ENCODE results near the gene EXTL1. TPM values are rescaled to one million over a fixed set of nuclear protein-coding genes. Genes with fewer than 3 reads are reported as not detected.
"Not testable (repeated sequence)": the region's sequence is repeated elsewhere in the genome, so short reads cannot be mapped to it uniquely, and the experiment has no call there.

The EXTL1 gene
- total RNA-seq, 6 experiments from 2014 or later = 0.06 to 0.19 TPM; not detected in 4

DNA sequence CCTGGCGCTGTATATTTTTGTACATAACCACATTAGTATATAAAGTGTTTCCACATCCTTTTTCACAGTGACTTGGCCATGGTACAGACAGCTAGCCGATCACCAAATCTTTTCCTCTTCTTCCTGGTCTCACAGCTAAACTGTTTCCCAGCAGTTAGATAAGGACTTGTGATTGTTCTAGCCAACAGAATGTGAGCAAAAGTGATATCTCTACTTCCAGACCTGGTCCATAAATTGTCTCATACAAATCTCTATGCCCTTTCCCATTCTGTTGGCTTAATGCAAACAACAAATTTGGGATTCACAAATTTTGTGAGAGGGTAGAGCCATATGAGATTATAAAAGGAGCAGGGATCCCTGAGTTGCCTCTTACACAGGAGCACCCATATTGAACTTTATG, 43.2 kb upstream of the EXTL1 start:
- 72% methylated on average over 2 of the region's 2 CpGs for WGBS (ENCODE audit: insufficient coverage, low coverage, low lambda C conversion rate, missing lambda C conversion rate)

DNA sequence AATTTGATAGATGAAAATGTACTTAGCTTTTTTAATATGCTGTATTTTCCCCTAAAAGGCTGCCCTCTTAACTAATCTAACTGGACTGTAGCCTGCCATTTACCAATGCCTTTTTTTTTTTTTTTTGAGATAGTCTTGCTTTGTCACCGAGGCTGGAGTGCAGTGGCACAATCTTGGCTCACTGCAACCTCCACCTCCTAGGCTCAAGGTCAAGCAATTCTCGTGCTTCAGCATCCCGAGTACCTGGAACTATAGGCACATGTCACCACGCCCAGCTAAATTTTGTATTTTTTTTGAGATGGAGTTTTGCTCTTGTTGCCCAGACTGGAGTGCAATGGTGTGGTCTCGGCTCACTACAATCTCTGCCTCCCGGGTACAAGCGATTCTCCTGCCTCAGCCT, 42.4 kb upstream of the EXTL1 start:
- intact Hi-C loops (cut with DNase I) = no loop called here
- no peak overlapping the region for H3K4me3 ChIP-seq
- no peak for TF ChIP-seq POLR2A (IDR thresholded peaks at IDR 0.05)
- TF ChIP-seq, protein P1, sequence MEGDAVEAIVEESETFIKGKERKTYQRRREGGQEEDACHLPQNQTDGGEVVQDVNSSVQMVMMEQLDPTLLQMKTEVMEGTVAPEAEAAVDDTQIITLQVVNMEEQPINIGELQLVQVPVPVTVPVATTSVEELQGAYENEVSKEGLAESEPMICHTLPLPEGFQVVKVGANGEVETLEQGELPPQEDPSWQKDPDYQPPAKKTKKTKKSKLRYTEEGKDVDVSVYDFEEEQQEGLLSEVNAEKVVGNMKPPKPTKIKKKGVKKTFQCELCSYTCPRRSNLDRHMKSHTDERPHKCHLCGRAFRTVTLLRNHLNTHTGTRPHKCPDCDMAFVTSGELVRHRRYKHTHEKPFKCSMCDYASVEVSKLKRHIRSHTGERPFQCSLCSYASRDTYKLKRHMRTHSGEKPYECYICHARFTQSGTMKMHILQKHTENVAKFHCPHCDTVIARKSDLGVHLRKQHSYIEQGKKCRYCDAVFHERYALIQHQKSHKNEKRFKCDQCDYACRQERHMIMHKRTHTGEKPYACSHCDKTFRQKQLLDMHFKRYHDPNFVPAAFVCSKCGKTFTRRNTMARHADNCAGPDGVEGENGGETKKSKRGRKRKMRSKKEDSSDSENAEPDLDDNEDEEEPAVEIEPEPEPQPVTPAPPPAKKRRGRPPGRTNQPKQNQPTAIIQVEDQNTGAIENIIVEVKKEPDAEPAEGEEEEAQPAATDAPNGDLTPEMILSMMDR (IDR thresholded peaks at IDR 0.05) = no peak
- ATAC-seq (no peak), DNase-seq (no peak)
- H3K36me3 ChIP-seq = peaks cover 4 to 75% (median 21%) of the 10 kb centered on the region in 4 donors
- no peaks in the 10 kb centered on the region for H3K27me3 ChIP-seq
- no peaks in the 10 kb centered on the region for H3K9me3 ChIP-seq
- WGBS (ENCODE audit: insufficient coverage, low coverage, low lambda C conversion rate, missing lambda C conversion rate) = 87% methylated on average over 4 of the region's 7 CpGs
- H3K4me1 ChIP-seq = no peaks in the 10 kb centered on the region
- no peak overlapping the region for H3K27ac ChIP-seq

More for the DNA sequence above, 43.2 kb upstream of the EXTL1 start:
- DNase-seq = no peak
- no peak for TF ChIP-seq POLR2A (IDR thresholded peaks at IDR 0.05)
- TF ChIP-seq, protein P1 (IDR thresholded peaks at IDR 0.05) = no peak
- no peaks in the 10 kb centered on the region for H3K4me1 ChIP-seq
- no peak for ATAC-seq
- no peak overlapping the region for H3K4me3 ChIP-seq
- no peaks in the 10 kb centered on the region for H3K9me3 ChIP-seq
- intact Hi-C loops (cut with DNase I) = no loop called here
- no peak overlapping the region for H3K27ac ChIP-seq
- H3K36me3 ChIP-seq = peaks cover 4 to 75% (median 19%) of the 10 kb centered on the region in 4 donors
- no peaks in the 10 kb centered on the region for H3K27me3 ChIP-seq

DNA sequence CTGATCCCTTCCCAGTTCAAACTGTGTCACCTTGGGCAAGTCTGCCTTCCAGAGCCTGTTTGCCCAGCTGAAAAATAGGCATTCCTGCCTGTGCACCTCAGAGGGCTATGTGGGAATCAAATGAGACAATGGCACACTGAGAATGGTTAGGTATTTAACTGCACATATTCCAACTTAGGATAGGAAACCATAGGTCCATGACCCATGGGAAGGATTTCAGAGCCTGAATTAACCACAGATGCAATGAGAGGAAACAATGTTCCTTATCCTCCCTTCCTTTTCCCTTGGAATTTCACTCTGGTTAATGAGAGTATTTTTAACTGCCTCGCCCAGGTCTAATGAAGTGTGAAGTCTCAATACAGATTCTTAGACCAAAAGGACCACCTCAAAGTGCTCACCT, 36.4 kb upstream of the EXTL1 start:
- Histone ChIP-seq H3K9me3 (no peaks in the 10 kb centered on the region), H3K36me3 (peaks cover 4 to 72% (median 14%) of the 10 kb centered on the region in 4 donors), H3K4me1 (no peaks in the 10 kb centered on the region), H3K27me3 (no peaks in the 10 kb centered on the region), H3K4me3 (no peak overlapping the region), H3K27ac (no peak overlapping the region)
- 71% methylated on average over 1 of the region's 1 CpG for WGBS (ENCODE audit: insufficient coverage, low coverage, low lambda C conversion rate, missing lambda C conversion rate)
- TF ChIP-seq, protein P1 (IDR thresholded peaks at IDR 0.05) = no peak
- TF ChIP-seq POLR2A (IDR thresholded peaks at IDR 0.05) = no peak
- DNase-seq (no peak), ATAC-seq (no peak)
- intact Hi-C loops (cut with DNase I) = no loop called here

DNA sequence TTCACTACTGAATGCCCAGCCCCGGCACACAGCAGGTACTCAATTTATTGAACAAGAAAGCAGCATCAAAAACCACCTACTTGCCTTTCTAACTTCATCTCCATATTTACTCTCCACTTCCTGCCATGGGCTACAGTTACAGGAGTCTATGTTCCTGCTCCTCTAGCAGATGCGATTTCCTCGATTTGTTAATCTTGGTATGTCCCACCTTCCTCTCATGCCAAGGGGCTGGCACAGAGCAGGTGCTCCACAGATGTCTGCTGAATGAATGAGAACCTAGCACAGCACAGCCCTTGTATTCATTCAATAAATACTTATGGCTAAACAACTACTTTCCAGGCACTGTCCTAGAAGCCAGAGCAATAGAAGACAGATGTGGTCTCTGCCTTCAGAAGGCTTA, 35.9 kb upstream of the EXTL1 start:
- no peak for DNase-seq
- H3K4me3 ChIP-seq = no peak overlapping the region
- peaks cover 4 to 67% (median 14%) of the 10 kb centered on the region in 4 donors for H3K36me3 ChIP-seq
- no peak for TF ChIP-seq POLR2A (IDR thresholded peaks at IDR 0.05)
- TF ChIP-seq, protein P1 (IDR thresholded peaks at IDR 0.05) = no peak
- H3K4me1 ChIP-seq = no peaks in the 10 kb centered on the region
- no peaks in the 10 kb centered on the region for H3K9me3 ChIP-seq
- intact Hi-C loops (cut with DNase I) = no loop called here
- H3K27me3 ChIP-seq = no peaks in the 10 kb centered on the region
- 96% methylated on average over 3 of the region's 3 CpGs for WGBS (ENCODE audit: insufficient coverage, low coverage, low lambda C conversion rate, missing lambda C conversion rate)
- H3K27ac ChIP-seq = no peak overlapping the region
- ATAC-seq = no peak

DNA sequence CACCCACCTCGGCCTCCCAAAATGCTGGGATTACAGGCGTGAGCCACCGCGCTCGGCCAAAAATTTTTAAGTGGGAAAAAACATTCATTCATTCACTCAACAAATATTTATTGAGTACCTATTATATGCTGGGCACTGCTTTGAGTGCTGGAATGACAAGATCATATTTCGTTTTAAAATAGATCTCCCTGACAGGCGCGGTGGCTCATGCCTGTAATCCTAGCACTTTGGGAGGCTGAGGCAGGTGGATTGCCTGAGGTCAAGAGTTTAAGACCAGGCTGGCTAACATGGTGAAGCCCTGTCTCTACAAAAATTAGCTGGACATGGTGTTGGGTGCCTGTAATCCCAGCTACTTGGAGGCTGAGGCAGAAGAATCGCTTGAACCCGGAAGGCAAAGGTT, 34.8 kb upstream of the EXTL1 start:
- H3K36me3 ChIP-seq = peaks cover 4 to 59% (median 12%) of the 10 kb centered on the region in 4 donors
- H3K9me3 ChIP-seq; H3K27ac ChIP-seq; H3K4me1 ChIP-seq; ATAC-seq; H3K4me3 ChIP-seq; H3K27me3 ChIP-seq; intact Hi-C loops (cut with DNase I); DNase-seq: not testable (repeated sequence)
- WGBS (ENCODE audit: insufficient coverage, low coverage, low lambda C conversion rate, missing lambda C conversion rate) = 94% methylated on average over 6 of the region's 10 CpGs
